Peyer's patch (tissue), 4 donors: ENCODE measurements around the gene ATG5.

Source experiments
- CTCF ChIP-seq, 6 experiments: fragments of 450-650 bp in 4 of 6; fragments of 200-600 bp in 2 of 6; sonication (generic) in 1 of 6; IDR thresholded peaks; one replicate each; pipeline ENCODE4 v1.5.1; 2017 to 2019; ENCODE audit warnings: antibody characterized with exemption in 6 of 6, mild to moderate bottlenecking in 3 of 6, moderate library complexity in 1 of 6
- POLR2A ChIP-seq, 2 donors: fragments of 450-650 bp; IDR thresholded peaks; one replicate each; pipeline ENCODE4 v1.5.1; 2017; ENCODE audit warnings: antibody characterized with exemption in 2 of 2, mild to moderate bottlenecking in 2 of 2, moderate library complexity in 2 of 2

- TF ChIP-seq CTCF (IDR thresholded peaks at IDR 0.05) (no peak), POLR2A (IDR thresholded peaks at IDR 0.05) (no peak)
Observed at GRCh38 chr6:106192824-106193223, 132.7 kb downstream of the ATG5 start.
